Amygdala (tissue), 56 donors: ENCODE data around the gene EVA1B.

Source experiments
- DNase-seq, 56 donors: peaks; one replicate each; lab custom pipeline; 2025; lab: John Stamatoyannopoulos, UW

Gene EVA1B

GRCh38 chr1:36323636-36324352 lies at the start of gene EVA1B:
Gene EVA1B (minus strand): TSS chr1:36323645. CDS start chr1:36323037, 608 bp downstream.
- peak in 21 of 56 donors; percentile 13 to 61 (median 28) for DNase-seq

GRCh38 chr1:36372617-36373016 lies 49.2 kb upstream of the EVA1B start:
- no peak for DNase-seq

GRCh38 chr1:36369061-36369861 lies 45.8 kb upstream of the EVA1B start:
- peak in 48 of 56 donors; percentile 9 to 82 (median 35) for DNase-seq

GRCh38 chr1:36367798-36368197 lies 44.4 kb upstream of the EVA1B start:
- DNase-seq, result no peak

GRCh38 chr1:36367066-36367465 lies 43.6 kb upstream of the EVA1B start:
- no peak for DNase-seq

GRCh38 chr1:36366091-36366661 lies 42.7 kb upstream of the EVA1B start:
- DNase-seq, result peak in 53 of 56 donors; percentile 19 to 93 (median 65)

GRCh38 chr1:36365381-36365780 lies 41.9 kb upstream of the EVA1B start:
- DNase-seq, result peak in 37 of 56 donors; percentile 7 to 80 (median 32)

- no peak for DNase-seq
Measured at GRCh38 chr1:36359911-36360550, 36.6 kb upstream of the EVA1B start.

- DNase-seq, result no peak
Measured at GRCh38 chr1:36359383-36359782, 35.9 kb upstream of the EVA1B start.

- DNase-seq, result no peak
Measured at GRCh38 chr1:36358514-36359084, 35.2 kb upstream of the EVA1B start.

GRCh38 chr1:36355811-36356210 lies 32.4 kb upstream of the EVA1B start:
- DNase-seq, result no peak

GRCh38 chr1:36354486-36354885 lies 31.0 kb upstream of the EVA1B start:
- DNase-seq, result no peak

- no peak for DNase-seq
Measured at GRCh38 chr1:36352910-36353878, 29.7 kb upstream of the EVA1B start.

GRCh38 chr1:36352125-36352909 lies 28.9 kb upstream of the EVA1B start:
- DNase-seq, result no peak

GRCh38 chr1:36351227-36351977 lies 28.0 kb upstream of the EVA1B start:
- peak in 15 of 56 donors; percentile 5 to 33 (median 21) for DNase-seq

GRCh38 chr1:36350659-36351226 lies 27.3 kb upstream of the EVA1B start:
- DNase-seq, result peak in 2 of 56 donors; percentile 12 to 33

- DNase-seq, result peak in 2 of 56 donors; percentile 4 to 9
Measured at GRCh38 chr1:36349839-36350238, 26.4 kb upstream of the EVA1B start.
